Heart left ventricle (tissue), 16 donors: ENCODE results near the gene IRS1. TPM values are rescaled to one million over a fixed set of nuclear protein-coding genes. Genes with fewer than 3 reads are reported as not detected.

Experiments
- ATAC-seq, 4 donors: fragments of 200-7000 bp; cut with Tn5 transposase; one replicate each; pipeline ENCODE4 v1.9.1; 2020 to 2022; ENCODE audit warnings: moderate library complexity in 4 of 4, mild to moderate bottlenecking in 3 of 4, moderate number of reproducible peaks in 1 of 4
- DNase-seq, 5 donors: peaks; one replicate each; pipeline ENCODE4 v3.0.0-alpha.2; 2020
- H3K27ac ChIP-seq, 12 donors: fragments of 200-600 bp; sonication (generic) in 4 of 12; one replicate each; pipeline versions ENCODE4 v1.5.0 to v1.8.0; 2016 to 2022; ENCODE audit warnings: mild to moderate bottlenecking in 2 of 12
- H3K27me3 ChIP-seq, 9 donors: fragments of 200-600 bp; sonication (generic) in 2 of 9; one replicate each; pipeline versions ENCODE4 v1.5.1 to v1.8.0; 2016 to 2022; ENCODE audit warnings: mild to moderate bottlenecking in 3 of 9
- H3K36me3 ChIP-seq, 9 donors: fragments of 200-600 bp; sonication (generic) in 2 of 9; one replicate each; pipeline versions ENCODE4 v1.5.0 to v1.8.0; 2018 to 2022; ENCODE audit warnings: mild to moderate bottlenecking in 2 of 9
- H3K4me1 ChIP-seq, 12 donors: fragments of 200-600 bp; sonication (generic) in 4 of 12; one replicate each; pipeline versions ENCODE4 v1.5.0 to v1.8.0; 2016 to 2022; ENCODE audit warnings: mild to moderate bottlenecking in 3 of 12
- H3K4me3 ChIP-seq, 12 donors: fragments of 200-600 bp; sonication (generic) in 4 of 12; one replicate each; pipeline versions ENCODE4 v1.5.0 to v1.8.0; 2017 to 2022; ENCODE audit warnings: mild to moderate bottlenecking in 9 of 12, moderate library complexity in 4 of 12
- H3K9me3 ChIP-seq, 12 donors: fragments of 200-600 bp; sonication (generic) in 4 of 12; one replicate each; pipeline versions ENCODE4 v1.5.0 to v1.8.0; 2016 to 2022; ENCODE audit warnings: mild to moderate bottlenecking in 1 of 12
- CTCF ChIP-seq, 12 donors: fragments of 200-600 bp; sonication (generic) in 4 of 12; IDR thresholded peaks; one replicate each; pipeline versions ENCODE4 v1.5.0 to v1.8.0; 2018 to 2022; ENCODE audit warnings: antibody characterized with exemption in 12 of 12, mild to moderate bottlenecking in 5 of 12
- POLR2A ChIP-seq, 2 donors: fragments of 450-650 bp; IDR thresholded peaks; one replicate each; pipeline ENCODE4 v1.6.1; 2017; ENCODE audit warnings: antibody characterized with exemption in 2 of 2, mild to moderate bottlenecking in 2 of 2, moderate library complexity in 2 of 2
- WGBS, 4 donors: extraction: QIAGEN DNeasy Blood & Tissue Kit in 2 of 4; methylation state at CpG; one replicate each; pipeline versions ENCODE4 v1.1.5 to v1.1.7; 2013 to 2018; 5-methylcytosine and 5-hydroxymethylcytosine counted together
- intact Hi-C, 10 donors: fragments of 100-400 bp; cut with DNase I; formaldehyde crosslinking; loops; one replicate each; pipeline versions ENCODE4 v1.11.1 to v1.14.2; 2022
- polyA plus RNA-seq, 2 donors: library from polyadenylated mRNA; stranded (reverse); fragments of 200-250 nt; gene quantifications; one replicate each; pipeline ENCODE4 v1.2.3, GENCODE V29; 2013
- total RNA-seq, 9 donors: library from RNA; depleted of rRNA in 2 of 9; stranded (reverse); fragments of >200 nt in 2 of 9; fragmentation: NEBNext Ultra II Directional in 3 of 9; extraction: Animal tissue kit (Norgen Biotek cat#: 25700) in 3 of 9; gene quantifications; one replicate each; pipeline versions ENCODE4 v1.1.0 to v1.2.4, GENCODE V29; 2016 to 2023
- donor health status: ischemic (EF 13 %, LVEDD 7.1; RV severe dilation, severe dysfunction).
- donor health status: healthy with polysubstance abuse.
- donor health status: DM: no; HTN: yes; CAD: no.
- donor health status: DM: no; HTN: no; CAD: no.
- donor health status: ischemic (EF 25% LVEDD 6.9; RV normal size, moderate dysfunction).
- donor health status: ischemic (EF 25% LVEDD 5.7; RV mildly dilated, moderate dysfunction).
- donor health status: healthy.
- donor health status: DM: yes; HTN: yes; CAD: no.
- donor health status: ischemic (EF 35%, LVEDD 5.7; RV mildly dilated, moderate dysfunction).
- donor health status: nonischemic (EF 11% LVEDD 7.7; RV severe dilation, severe dysfunction).
- donor health status: DM: yes; HTN: yes; CAD: no.
- donor health status: PGD.
- donor health status: ischemic (EF 29% LVEDD 5.4; RV normal size, mild dysfunction).
- donor health status: nonischemic (EF 23%, LVEDD 6.1; RV moderate dilation, normal function).

The IRS1 gene
- total and polyA plus RNA-seq, 11 donors: 5.0 to 45.8 (median 15.7) TPM

- Histone ChIP-seq H3K4me3 (no peak overlapping the region), H3K4me1 (peaks cover 0 to 63% (median 27%) of the 10 kb centered on the region in 12 donors), H3K9me3 (peaks cover 0 to 4% (median 0%) of the 10 kb centered on the region in 12 donors), H3K36me3 (no peaks in the 10 kb centered on the region), H3K27ac (peak overlapping the region; percentile 33 to 86 (median 72)), H3K27me3 (no peaks in the 10 kb centered on the region)
- no peak for ATAC-seq
- TF ChIP-seq CTCF (IDR thresholded peaks at IDR 0.05) (no peak), POLR2A (IDR thresholded peaks at IDR 0.05) (no peak)
- 85 to 89% (median 88%) methylated on average over 5 of the region's 5 CpGs for WGBS, 4 donors
- DNase-seq: no peak
- intact Hi-C loops: no loop called here
Measured at GRCh38 chr2:226766352-226767055, 33.1 kb downstream of the IRS1 start.

DNA sequence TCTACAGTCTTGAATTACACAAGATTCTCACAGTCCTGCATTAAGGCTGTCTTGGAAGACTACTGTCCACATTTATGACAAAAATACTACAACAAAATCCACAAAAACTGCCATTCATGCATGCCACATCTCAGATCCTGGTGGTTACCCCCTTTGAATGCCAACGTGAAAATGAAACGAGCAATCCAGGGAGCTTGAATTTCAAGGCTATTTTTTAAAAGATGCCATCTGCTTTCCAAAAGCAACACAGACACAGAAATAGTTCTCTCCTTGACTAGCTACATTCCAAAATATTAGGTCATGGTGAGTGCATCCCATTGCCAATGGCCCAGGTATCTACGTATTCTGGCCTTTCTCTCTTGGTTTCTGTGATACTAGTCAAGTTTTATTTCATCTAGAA, 36.3 kb downstream of the IRS1 start:
- H3K9me3 ChIP-seq: peaks cover 0 to 4% (median 0%) of the 10 kb centered on the region in 12 donors
- H3K27ac ChIP-seq: peak overlapping the region in 8 of 12 donors; percentile 15 to 62 (median 46)
- H3K27me3 ChIP-seq: no peaks in the 10 kb centered on the region
- TF ChIP-seq CTCF (IDR thresholded peaks at IDR 0.05) (no peak), POLR2A (IDR thresholded peaks at IDR 0.05) (no peak)
- DNase-seq (no peak), ATAC-seq (no peak)
- intact Hi-C loops: no loop called here
- 40 to 50% (median 46%) methylated on average over 3 of the region's 3 CpGs for WGBS, 4 donors
- H3K4me3 ChIP-seq: no peak overlapping the region
- peaks cover 3 to 79% (median 42%) of the 10 kb centered on the region in 12 donors for H3K4me1 ChIP-seq
- no peaks in the 10 kb centered on the region for H3K36me3 ChIP-seq

GRCh38 chr2:226761195-226761583, 38.4 kb downstream of the IRS1 start:
- Histone ChIP-seq H3K27ac (peak overlapping the region in 11 of 12 donors; percentile 37 to 81 (median 65)), H3K9me3 (peaks cover 0 to 4% (median 0%) of the 10 kb centered on the region in 12 donors), H3K36me3 (no peaks in the 10 kb centered on the region), H3K4me3 (peak overlapping the region in 1 of 12 donors; percentile 25), H3K27me3 (no peaks in the 10 kb centered on the region), H3K4me1 (peaks cover 3 to 61% (median 36%) of the 10 kb centered on the region in 12 donors)
- 49 to 73% (median 67%) methylated on average over 2 of the region's 2 CpGs for WGBS, 4 donors
- DNase-seq (no peak), ATAC-seq (no peak)
- intact Hi-C loops: no loop called here
- TF ChIP-seq POLR2A (IDR thresholded peaks at IDR 0.05) (no peak), CTCF (IDR thresholded peaks at IDR 0.05) (no peak)

DNA sequence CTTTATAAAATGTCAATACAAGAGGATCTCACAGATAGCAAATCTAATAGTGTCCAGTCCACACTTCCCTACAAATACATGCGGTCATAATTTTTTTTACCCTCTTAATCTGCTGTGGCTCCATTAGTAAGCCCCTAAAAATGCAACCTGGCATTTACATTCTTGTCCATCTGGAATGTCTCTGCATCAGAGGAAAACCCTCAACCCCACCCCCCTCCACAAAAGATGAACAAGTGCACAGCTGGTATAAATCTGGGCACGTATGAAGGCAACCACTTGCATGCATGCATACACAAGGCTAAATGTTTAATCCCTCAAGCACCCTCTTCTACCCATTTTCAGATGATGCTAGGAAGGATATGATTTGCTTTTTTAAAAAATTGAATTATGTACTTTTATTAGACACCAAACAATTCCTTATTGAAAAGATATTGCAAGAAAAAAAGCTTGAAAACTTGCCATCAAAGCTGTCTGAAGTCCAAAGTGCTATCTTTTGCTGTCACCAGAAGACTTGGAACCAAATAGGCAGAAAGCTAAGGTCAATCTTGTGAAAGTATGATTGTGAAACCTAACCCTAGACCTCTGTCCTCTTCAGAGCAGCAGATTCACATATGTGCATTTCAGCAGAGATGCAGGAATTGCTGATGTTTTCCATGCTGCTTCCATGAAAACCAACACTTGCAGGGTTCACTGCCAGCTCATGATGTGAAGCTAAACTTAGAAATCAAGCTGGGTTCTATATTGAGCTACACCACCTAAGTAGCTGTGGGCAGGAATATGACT, 39.0 kb downstream of the IRS1 start:
- ATAC-seq (peak in 3 of 4 donors; percentile 62 to 77 (median 65)), DNase-seq (peak in 1 of 5 donors; percentile 44)
- intact Hi-C loops: no loop called here
- Histone ChIP-seq H3K36me3 (no peaks in the 10 kb centered on the region), H3K27ac (peak overlapping the region in 11 of 12 donors; percentile 37 to 81 (median 65)), H3K27me3 (no peaks in the 10 kb centered on the region), H3K9me3 (peaks cover 0 to 4% (median 0%) of the 10 kb centered on the region in 12 donors), H3K4me3 (peak overlapping the region in 2 of 12 donors; percentile 8 to 25), H3K4me1 (peaks cover 3 to 66% (median 37%) of the 10 kb centered on the region in 12 donors)
- 38 to 52% (median 47%) methylated on average over 2 of the region's 2 CpGs for WGBS, 4 donors
- TF ChIP-seq POLR2A (IDR thresholded peaks at IDR 0.05): no peak
- no peak for TF ChIP-seq CTCF (IDR thresholded peaks at IDR 0.05)
